HL-60 (cell line): ENCODE results near the gene VAT1L.

ENCODE experiments used
- POLR2AphosphoS5 ChIP-seq: IDR thresholded peaks from 2 replicates; pipeline ENCODE4 v1.6.1; 2012; ENCODE audit warnings: low read depth
- TF ChIP-seq, protein P1 (sequence below): IDR thresholded peaks from one replicate; pipeline ENCODE4 v1.5.1; 2011; ENCODE audit warnings: low read length, control low read depth, inconsistent platforms; ENCODE audit not compliant: insufficient read depth

DNA sequence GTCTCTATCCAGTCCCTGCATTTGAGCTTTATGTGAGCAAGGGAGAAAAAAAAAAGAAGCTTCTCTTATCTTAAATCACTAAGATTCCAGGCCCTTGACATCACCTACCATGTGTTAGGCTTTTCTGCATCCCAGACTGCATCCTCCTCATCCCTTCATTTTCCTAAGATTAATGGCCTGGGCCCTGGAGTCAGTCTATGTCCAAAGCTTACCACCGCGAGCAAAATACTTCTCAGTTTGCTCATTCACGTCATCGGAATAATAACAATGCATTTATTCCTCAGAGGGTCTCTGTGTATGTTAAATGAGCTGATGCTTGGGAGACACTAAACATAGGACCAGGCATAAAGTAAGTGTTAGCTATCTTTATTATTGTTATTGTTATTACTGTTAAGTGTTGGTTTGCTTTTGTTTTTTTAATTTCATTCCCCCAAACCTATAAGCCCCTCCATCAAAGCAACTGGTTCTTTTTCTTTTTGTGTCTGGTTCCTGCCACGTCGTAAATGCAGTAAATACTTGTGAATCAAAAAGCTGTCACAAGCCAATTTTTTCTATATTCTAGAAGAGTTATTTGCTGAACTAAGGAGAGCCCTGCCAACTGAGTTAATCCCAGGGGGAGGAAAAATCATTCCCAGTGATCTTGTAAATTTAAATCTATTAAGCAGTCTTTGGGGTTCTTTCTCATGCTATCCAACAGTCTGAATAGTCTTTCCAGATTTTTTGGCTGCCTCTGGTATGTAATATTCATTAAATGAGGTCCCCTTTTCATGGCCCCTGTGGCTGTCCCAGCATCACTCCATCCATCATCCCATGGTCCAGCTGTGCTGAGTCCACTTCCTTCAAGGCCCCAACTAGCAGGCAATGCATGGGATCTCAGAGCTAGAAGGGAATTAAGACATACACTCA lies 46.5 kb downstream of the VAT1L start:
- TF ChIP-seq, protein P1, sequence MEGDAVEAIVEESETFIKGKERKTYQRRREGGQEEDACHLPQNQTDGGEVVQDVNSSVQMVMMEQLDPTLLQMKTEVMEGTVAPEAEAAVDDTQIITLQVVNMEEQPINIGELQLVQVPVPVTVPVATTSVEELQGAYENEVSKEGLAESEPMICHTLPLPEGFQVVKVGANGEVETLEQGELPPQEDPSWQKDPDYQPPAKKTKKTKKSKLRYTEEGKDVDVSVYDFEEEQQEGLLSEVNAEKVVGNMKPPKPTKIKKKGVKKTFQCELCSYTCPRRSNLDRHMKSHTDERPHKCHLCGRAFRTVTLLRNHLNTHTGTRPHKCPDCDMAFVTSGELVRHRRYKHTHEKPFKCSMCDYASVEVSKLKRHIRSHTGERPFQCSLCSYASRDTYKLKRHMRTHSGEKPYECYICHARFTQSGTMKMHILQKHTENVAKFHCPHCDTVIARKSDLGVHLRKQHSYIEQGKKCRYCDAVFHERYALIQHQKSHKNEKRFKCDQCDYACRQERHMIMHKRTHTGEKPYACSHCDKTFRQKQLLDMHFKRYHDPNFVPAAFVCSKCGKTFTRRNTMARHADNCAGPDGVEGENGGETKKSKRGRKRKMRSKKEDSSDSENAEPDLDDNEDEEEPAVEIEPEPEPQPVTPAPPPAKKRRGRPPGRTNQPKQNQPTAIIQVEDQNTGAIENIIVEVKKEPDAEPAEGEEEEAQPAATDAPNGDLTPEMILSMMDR: no peak
- no peak for TF ChIP-seq POLR2AphosphoS5
